Endothelial cell of umbilical vein (primary cell): ENCODE data around the gene BLTP3A.

ENCODE experiments used
- CTCF ChIP-seq, 2 donors: IDR thresholded peaks; 1 replicate in 1 of 2; 2 replicates in 1 of 2; pipeline ENCODE4 v1.5.1; 2011; ENCODE audit warnings: low read length in 2 of 2, mild to moderate bottlenecking in 2 of 2, moderate library complexity in 2 of 2, control low read depth in 1 of 2, inconsistent platforms in 1 of 2, low read depth in 1 of 2; ENCODE audit not compliant: insufficient read depth in 1 of 2; ENCODE audit errors: extremely low read depth in 1 of 2
- EZH2 ChIP-seq: IDR thresholded peaks from 2 replicates; pipeline ENCODE4 v1.6.1; 2012; ENCODE audit warnings: borderline replicate concordance, low read depth, mild to moderate bottlenecking, moderate library complexity, low read length, inconsistent platforms; ENCODE audit not compliant: severe bottlenecking
- JUN ChIP-seq: IDR thresholded peaks from 2 replicates; pipeline ENCODE4 v1.6.1; 2011; ENCODE audit warnings: borderline replicate concordance, low read depth; ENCODE audit not compliant: insufficient read length, insufficient read depth
- POLR2A ChIP-seq: IDR thresholded peaks from 2 replicates; pipeline ENCODE4 v1.6.1; 2012; ENCODE audit warnings: low read depth, mild to moderate bottlenecking, control low read depth, low read length
- POLR2AphosphoS5 ChIP-seq: IDR thresholded peaks from 2 replicates; pipeline ENCODE4 v1.6.1; 2012; ENCODE audit warnings: low read depth, mild to moderate bottlenecking, control low read depth, low read length, moderate library complexity; ENCODE audit not compliant: insufficient read depth

- TF ChIP-seq CTCF (IDR thresholded peaks at IDR 0.05; ENCODE audit: extremely low read depth in 1 of 2, insufficient read depth in 1 of 2, low read depth in 1 of 2, low read length in 2 of 2) (no peak), POLR2A (no peak), POLR2AphosphoS5 (no peak), EZH2 (no peak), JUN (no peak)
Measured at GRCh38 chr6:34772940-34773339, 18.9 kb upstream of the BLTP3A start.
